ENCODE results near the gene KLF2.

DNA sequence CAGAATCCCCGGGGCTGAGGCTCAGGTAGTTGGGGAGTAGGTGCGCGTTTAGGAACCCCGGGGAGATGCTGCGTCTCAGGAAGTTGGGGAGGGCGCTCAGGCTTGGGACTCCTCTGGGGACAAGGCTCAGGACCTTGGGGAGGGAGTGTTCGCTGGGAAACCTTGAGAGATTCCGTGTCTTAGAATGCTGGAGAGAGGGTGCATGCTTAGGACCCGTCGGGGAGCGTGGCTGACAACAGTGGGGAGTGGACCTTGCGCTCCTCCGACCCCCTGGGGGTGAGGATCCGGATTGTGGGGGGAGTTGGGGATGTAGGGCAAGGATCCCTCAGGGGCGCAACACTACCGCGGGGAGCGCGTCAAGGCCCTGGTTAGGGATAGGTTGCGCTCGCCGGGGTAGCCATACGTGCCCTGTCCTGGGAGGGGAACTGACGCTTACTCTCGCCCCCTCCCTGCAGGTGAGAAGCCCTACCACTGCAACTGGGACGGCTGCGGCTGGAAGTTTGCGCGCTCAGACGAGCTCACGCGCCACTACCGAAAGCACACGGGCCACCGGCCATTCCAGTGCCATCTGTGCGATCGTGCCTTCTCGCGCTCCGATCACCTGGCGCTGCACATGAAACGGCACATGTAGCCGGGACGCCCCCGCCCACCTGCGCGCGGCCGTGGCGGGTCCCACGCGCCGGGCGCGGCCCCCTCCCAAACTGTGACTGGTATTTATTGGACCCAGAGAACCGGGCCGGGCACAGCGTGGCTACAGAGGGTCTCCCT lies 2.0 kb downstream of the KLF2 start:
- TF ChIP-seq, protein P1, sequence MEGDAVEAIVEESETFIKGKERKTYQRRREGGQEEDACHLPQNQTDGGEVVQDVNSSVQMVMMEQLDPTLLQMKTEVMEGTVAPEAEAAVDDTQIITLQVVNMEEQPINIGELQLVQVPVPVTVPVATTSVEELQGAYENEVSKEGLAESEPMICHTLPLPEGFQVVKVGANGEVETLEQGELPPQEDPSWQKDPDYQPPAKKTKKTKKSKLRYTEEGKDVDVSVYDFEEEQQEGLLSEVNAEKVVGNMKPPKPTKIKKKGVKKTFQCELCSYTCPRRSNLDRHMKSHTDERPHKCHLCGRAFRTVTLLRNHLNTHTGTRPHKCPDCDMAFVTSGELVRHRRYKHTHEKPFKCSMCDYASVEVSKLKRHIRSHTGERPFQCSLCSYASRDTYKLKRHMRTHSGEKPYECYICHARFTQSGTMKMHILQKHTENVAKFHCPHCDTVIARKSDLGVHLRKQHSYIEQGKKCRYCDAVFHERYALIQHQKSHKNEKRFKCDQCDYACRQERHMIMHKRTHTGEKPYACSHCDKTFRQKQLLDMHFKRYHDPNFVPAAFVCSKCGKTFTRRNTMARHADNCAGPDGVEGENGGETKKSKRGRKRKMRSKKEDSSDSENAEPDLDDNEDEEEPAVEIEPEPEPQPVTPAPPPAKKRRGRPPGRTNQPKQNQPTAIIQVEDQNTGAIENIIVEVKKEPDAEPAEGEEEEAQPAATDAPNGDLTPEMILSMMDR (IDR thresholded peaks at IDR 0.05; ENCODE audit: low read length): no peak
- no peak for TF ChIP-seq EZH2 (IDR thresholded peaks at IDR 0.05; ENCODE audit: borderline replicate concordance, low read length)

All from OCI-LY1 (cell line).